ENCODE data around the gene AP3D1. TPM values are rescaled to one million over a fixed set of nuclear protein-coding genes. Genes with fewer than 3 reads are reported as not detected.

AP3D1 gene
- total RNA-seq, 2 donors from 2014 or later: 126 to 191 TPM

DNA sequence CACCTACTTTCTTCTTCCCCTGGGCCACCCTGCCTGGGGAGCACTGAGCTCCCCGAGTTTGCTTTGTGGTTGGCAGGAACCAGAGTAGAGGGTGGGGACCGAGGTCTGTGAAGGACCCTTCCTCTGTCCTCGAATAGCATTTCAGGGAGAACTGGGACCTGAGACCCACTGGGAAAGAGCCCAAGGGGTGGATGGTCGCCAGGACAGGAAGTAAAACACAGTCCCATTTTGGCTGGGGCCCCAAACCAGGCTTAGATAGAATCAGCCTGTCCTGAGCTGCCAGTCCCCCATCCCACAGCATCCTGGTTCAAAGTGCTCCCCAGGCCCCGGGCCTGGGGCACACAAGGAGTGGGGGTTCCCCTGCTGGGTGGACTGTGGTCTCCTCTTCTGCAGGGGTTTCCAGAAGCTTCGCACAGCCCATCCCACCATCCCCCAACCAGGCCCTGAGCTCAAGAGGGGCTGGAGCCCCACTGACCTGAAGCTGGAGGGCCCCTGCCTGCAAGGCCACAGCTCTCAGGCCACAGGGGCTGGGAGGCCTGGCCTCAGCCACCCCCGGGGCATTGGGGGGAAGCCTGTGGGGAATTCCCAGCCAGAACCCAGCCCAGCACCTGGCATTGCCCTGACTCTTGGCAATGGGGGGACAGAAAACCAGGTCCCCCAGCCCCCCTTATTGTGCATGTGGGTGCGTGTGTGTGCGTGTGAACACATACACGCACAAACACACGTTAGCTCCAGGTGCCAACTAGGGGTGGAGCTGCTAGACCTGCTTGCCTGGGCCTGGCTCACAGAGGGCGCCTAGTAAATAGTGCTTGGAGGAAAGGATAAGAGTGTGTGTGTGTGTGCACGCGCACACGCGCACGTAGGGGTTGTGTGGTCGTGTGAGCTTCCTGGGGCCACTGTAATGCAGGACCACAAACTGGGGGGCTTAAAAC, 99.3 kb downstream of the AP3D1 start:
- H3K27ac Mint-ChIP-seq: peak overlapping the region; percentile 78 to 85
- H3K27me3 Mint-ChIP-seq: no peaks in the 10 kb centered on the region
- no peak for ATAC-seq
- peak overlapping the region; percentile 79 for H3K4me3 Mint-ChIP-seq
- no peaks in the 10 kb centered on the region for H3K9me3 Mint-ChIP-seq
- DNase-seq (ENCODE audit: low spot score): peak; percentile 75
- H3K4me1 Mint-ChIP-seq (ENCODE audit: low read depth in 2 of 2): peaks cover 11 to 34% of the 10 kb centered on the region in 2 donors
- no peaks in the 10 kb centered on the region for H3K36me3 Mint-ChIP-seq

DNA sequence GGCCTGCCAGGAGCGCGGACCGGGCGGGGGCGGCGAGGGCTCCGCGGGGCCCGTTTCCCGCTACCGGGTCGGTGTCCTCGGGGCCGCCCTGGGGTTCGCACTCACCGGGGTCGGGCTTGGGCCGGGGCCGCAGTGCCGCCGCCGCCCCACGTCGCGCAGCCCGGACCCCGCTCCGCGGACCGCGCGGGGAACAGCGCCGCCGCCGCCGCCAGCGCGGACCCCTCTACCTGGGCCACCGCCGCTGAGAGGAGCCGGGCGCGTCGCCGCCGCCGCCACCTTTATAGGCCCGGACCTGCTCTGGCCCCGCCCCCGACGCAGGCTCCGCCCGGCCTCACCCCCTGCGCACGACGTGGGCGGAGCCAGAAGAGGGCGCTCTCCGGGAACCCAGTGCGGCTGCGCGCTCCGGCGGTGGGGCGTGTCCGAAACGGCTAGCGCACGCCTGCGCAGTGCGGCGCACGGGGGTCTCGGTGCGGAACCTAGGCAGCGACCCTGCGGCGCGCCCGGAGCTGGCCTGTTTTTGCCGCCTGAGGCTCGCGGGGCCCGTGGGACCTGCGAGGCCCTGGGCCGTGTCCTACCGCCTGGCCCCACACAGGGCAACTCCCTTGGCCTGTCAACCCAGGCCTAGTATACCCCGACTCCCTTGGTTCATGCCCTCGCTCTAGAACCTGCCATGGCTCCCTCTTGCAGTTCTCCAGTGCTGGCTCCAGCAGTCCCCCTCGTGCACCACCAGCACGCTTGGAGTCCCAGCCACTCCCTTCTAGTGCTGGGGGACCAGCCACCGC, 100.2 kb downstream of the AP3D1 start, which contains the start of gene MKNK2:
Gene MKNK2, minus strand, starts transcription at position 254 of the 782 bp plus-strand sequence. CDS start 393 bp downstream, outside the sequence.
- Mint-ChIP-seq H3K9me3 (no peaks in the 10 kb centered on the region), H3K27me3 (no peaks in the 10 kb centered on the region), H3K4me1 (ENCODE audit: low read depth in 2 of 2) (peaks cover 11 to 29% of the 10 kb centered on the region in 2 donors), H3K27ac (peak within 1 kb of the TSS; percentile 78 to 90), H3K36me3 (no peaks in the 10 kb centered on the region), H3K4me3 (peak within 1 kb of the TSS; percentile 85)
- ATAC-seq (peak; percentile 86 to 87), DNase-seq (ENCODE audit: low spot score) (peak; percentile 97)

Other genes with a start within 250 kb of the AP3D1 start
- 10 to 100 TPM in 1 of 2 donors, 1 to 10 TPM in 1; 7.5 to 13.3 TPM for gene ADAT3, start 246.2 kb downstream of the AP3D1 start, total RNA-seq
- gene SCAMP4, start 246.2 kb downstream of the AP3D1 start, total RNA-seq: 10 to 100 TPM; 34.8 to 66.2 TPM
- 100 to 1,000 TPM in 1 of 2 donors, 10 to 100 TPM in 1; 57.5 to 103 TPM for gene CSNK1G2, start 210.4 kb downstream of the AP3D1 start, total RNA-seq
- 10 to 100 TPM; 19.9 to 23.0 TPM for gene BTBD2, start 135.9 kb downstream of the AP3D1 start, total RNA-seq
- gene MKNK2, start 100.3 kb downstream of the AP3D1 start, total RNA-seq: 100 to 1,000 TPM; 303 to 308 TPM
- 100 to 1,000 TPM; 180 to 212 TPM for gene MOB3A, start 55.2 kb downstream of the AP3D1 start, total RNA-seq
- 1 to 10 TPM; 5.7 to 5.9 TPM for gene IZUMO4, start 54.7 kb downstream of the AP3D1 start, total RNA-seq
- 100 to 1,000 TPM; 108 to 190 TPM for gene DOT1L, start 12.4 kb upstream of the AP3D1 start, total RNA-seq
- gene PLEKHJ1, start 84.8 kb upstream of the AP3D1 start, total RNA-seq: 10 to 100 TPM; 59.8 to 85.9 TPM
- 100 to 1,000 TPM in 1 of 2 donors, 10 to 100 TPM in 1; 99.2 to 192 TPM for gene SF3A2, start 85.3 kb upstream of the AP3D1 start, total RNA-seq
- gene AMH, start 97.8 kb upstream of the AP3D1 start, total RNA-seq: 1 to 10 TPM; 2.8 to 3.5 TPM
- under 1 TPM in 1 of 2 donors, not detected in 1; 0.73 TPM for gene JSRP1, start 104.9 kb upstream of the AP3D1 start, total RNA-seq
- gene PEAK3, start 130.6 kb upstream of the AP3D1 start, total RNA-seq: 1 to 10 TPM; 2.4 to 8.2 TPM
- gene LINGO3, start 156.6 kb upstream of the AP3D1 start, total RNA-seq: under 1 TPM; 0.20 to 0.21 TPM
- gene LSM7, start 177.0 kb upstream of the AP3D1 start, total RNA-seq: 100 to 1,000 TPM; 111 to 154 TPM
- 10 to 100 TPM; 41.3 to 97.6 TPM for gene SPPL2B, start 177.1 kb upstream of the AP3D1 start, total RNA-seq
- not detected for gene TMPRSS9, start 208.7 kb upstream of the AP3D1 start, total RNA-seq